Endometrial microvascular endothelial cells (primary cell): Measurements from ENCODE around the gene SERGEF. TPM values are rescaled to one million over a fixed set of nuclear protein-coding genes. Genes with fewer than 3 reads are reported as not detected.
"Not testable (repeated sequence)": the region's sequence is repeated elsewhere in the genome, so short reads cannot be mapped to it uniquely, and the experiment has no call there.

Experiments used
- in situ Hi-C: cut with HindIII; loops from 2 replicates; pipeline ENCODE4 v1.10.0; 2017; ENCODE audit warnings: low sequenced_read_pairs, low pct_unique_long_range_greater_than_20kb; ENCODE audit errors: inconsistent ontology term
- total RNA-seq: library from RNA; depleted of rRNA; stranded (reverse); fragments of >200 nt; gene quantifications from one replicate; pipeline ENCODE4 v1.2.3, GENCODE V29; 2015; ENCODE audit errors: inconsistent ontology term

The SERGEF gene
- total RNA-seq, 1 donor from 2014 or later, result 18.5 TPM

- in situ Hi-C loops, result no loop called here
Measured at GRCh38 chr11:18005376-18006129, 7.3 kb downstream of the SERGEF start.

- in situ Hi-C loops, result no loop called here
Measured at GRCh38 chr11:18001191-18001590, 11.7 kb downstream of the SERGEF start.

- in situ Hi-C loops, result no loop called here
Measured at GRCh38 chr11:18000760-18001159, 12.1 kb downstream of the SERGEF start.

GRCh38 chr11:18000128-18000527 lies 12.7 kb downstream of the SERGEF start:
- in situ Hi-C loops, result not testable (repeated sequence)

- in situ Hi-C loops, result loop anchor here (25.0 kb wide), 1 partner anchor 256 kb away; the partner anchor contains the start of gene KCNC1
Measured at GRCh38 chr11:17992916-17993315, 19.9 kb downstream of the SERGEF start.

GRCh38 chr11:17991783-17992433 lies 20.9 kb downstream of the SERGEF start:
- in situ Hi-C loops, result loop anchor here (25.0 kb wide), 1 partner anchor 255 kb away; the partner anchor contains the start of gene KCNC1

- in situ Hi-C loops, result loop anchor here (25.0 kb wide), 1 partner anchor 252 kb away; the partner anchor contains the start of gene KCNC1
Measured at GRCh38 chr11:17989306-17989705, 23.5 kb downstream of the SERGEF start.

GRCh38 chr11:17988465-17988864 lies 24.4 kb downstream of the SERGEF start:
- in situ Hi-C loops, result loop anchor here (25.0 kb wide), 1 partner anchor 251 kb away; the partner anchor contains the start of gene KCNC1

GRCh38 chr11:17987826-17988225 lies 25.0 kb downstream of the SERGEF start:
- in situ Hi-C loops, result loop anchor here (25.0 kb wide), 1 partner anchor 251 kb away; the partner anchor contains the start of gene KCNC1

- in situ Hi-C loops, result loop anchor here (25.0 kb wide), 1 partner anchor 249 kb away; the partner anchor contains the start of gene KCNC1
Measured at GRCh38 chr11:17986711-17987220, 26.1 kb downstream of the SERGEF start.

GRCh38 chr11:17986007-17986710 lies 26.7 kb downstream of the SERGEF start:
- in situ Hi-C loops, result loop anchor here (25.0 kb wide), 1 partner anchor 249 kb away; the partner anchor contains the start of gene KCNC1

GRCh38 chr11:17985517-17985916 lies 27.3 kb downstream of the SERGEF start:
- in situ Hi-C loops, result loop anchor here (25.0 kb wide), 1 partner anchor 248 kb away; the partner anchor contains the start of gene KCNC1

- in situ Hi-C loops, result loop anchor here (25.0 kb wide), 1 partner anchor 246 kb away; the partner anchor contains the start of gene KCNC1
Measured at GRCh38 chr11:17983569-17983968, 29.3 kb downstream of the SERGEF start.

GRCh38 chr11:17979770-17980371 lies 33.0 kb downstream of the SERGEF start:
- in situ Hi-C loops, result loop anchor here (25.0 kb wide), 1 partner anchor 243 kb away; the partner anchor contains the start of gene KCNC1

GRCh38 chr11:17978553-17979287 lies 34.1 kb downstream of the SERGEF start:
- in situ Hi-C loops, result loop anchor here (25.0 kb wide), 1 partner anchor 241 kb away; the partner anchor contains the start of gene KCNC1

- in situ Hi-C loops, result loop anchor here (25.0 kb wide), 1 partner anchor 239 kb away; the partner anchor contains the start of gene KCNC1
Measured at GRCh38 chr11:17976651-17977050, 36.2 kb downstream of the SERGEF start.

GRCh38 chr11:17974246-17974645 lies 38.6 kb downstream of the SERGEF start:
- in situ Hi-C loops, result no loop called here

- in situ Hi-C loops, result no loop called here
Measured at GRCh38 chr11:17972987-17973386, 39.9 kb downstream of the SERGEF start.
